ENCODE data around the gene ZNF764. TPM values are rescaled to one million over a fixed set of nuclear protein-coding genes. Genes with fewer than 3 reads are reported as not detected.
"Not testable (repeated sequence)": the region's sequence is repeated elsewhere in the genome, so short reads cannot be mapped to it uniquely, and the experiment has no call there.

Gene ZNF764
- total RNA-seq, 2 donors from 2014 or later, result 19.0 TPM

- WGBS, 2 experiments (ENCODE audit: insufficient coverage in 1 of 2, insufficient read length in 1 of 2), result 95 to 98% methylated on average over 5 to 8 of the region's 8 CpGs
- Histone ChIP-seq H3K4me1 (ENCODE audit: control insufficient read depth, insufficient read depth, low read length) (peaks cover under 1% of the 10 kb centered on the region), H3K9ac (ENCODE audit: extremely low read depth, low read length, poor library complexity, severe bottlenecking) (no peak overlapping the region), H3K27me3 (ENCODE audit: control insufficient read depth, insufficient read depth, low read length, poor library complexity, severe bottlenecking) (no peaks in the 10 kb centered on the region), H3K9me3 (ENCODE audit: control insufficient read depth, low read length) (peaks cover 4% of the 10 kb centered on the region), H3K36me3 (ENCODE audit: control insufficient read depth, insufficient read depth, low read length) (no peaks in the 10 kb centered on the region), H3K4me3 (ENCODE audit: low read length) (no peak overlapping the region), H3K27ac (ENCODE audit: low read depth, low read length) (no peak overlapping the region)
- no peaks in the 10 kb centered on the region for H3K27me3 Mint-ChIP-seq (ENCODE audit: insufficient read depth)
- H3K9me3 Mint-ChIP-seq, result no peaks in the 10 kb centered on the region
- H3K4me3 Mint-ChIP-seq, result no peak overlapping the region
- peak; percentile 47 for DNase-seq
- peaks cover 31% of the 10 kb centered on the region for H3K4me1 Mint-ChIP-seq
- H3K36me3 Mint-ChIP-seq (ENCODE audit: low read depth), result peaks cover 14% of the 10 kb centered on the region
- TF ChIP-seq CTCF (conservative IDR thresholded peaks at IDR 0.05), result no peak
- peak overlapping the region; percentile 84 for H3K27ac Mint-ChIP-seq
Observed at GRCh38 chr16:30539000-30539964, 18.9 kb downstream of the ZNF764 start.

GRCh38 chr16:30536391-30537024, 21.7 kb downstream of the ZNF764 start:
- H3K27me3 Mint-ChIP-seq (ENCODE audit: insufficient read depth); H3K27ac ChIP-seq (ENCODE audit: low read depth, low read length); DNase-seq; H3K9me3 ChIP-seq (ENCODE audit: control insufficient read depth, low read length); H3K27me3 ChIP-seq (ENCODE audit: control insufficient read depth, insufficient read depth, low read length, poor library complexity, severe bottlenecking); H3K4me1 ChIP-seq (ENCODE audit: control insufficient read depth, insufficient read depth, low read length); H3K9me3 Mint-ChIP-seq: not testable (repeated sequence)
- peak overlapping the region; percentile 96 for H3K27ac Mint-ChIP-seq
- WGBS, 2 experiments (ENCODE audit: insufficient coverage in 1 of 2, insufficient read length in 1 of 2), result 93% methylated on average over 12 to 13 of the region's 13 CpGs
- H3K4me1 Mint-ChIP-seq, result peaks cover 36% of the 10 kb centered on the region
- Histone ChIP-seq H3K9ac (ENCODE audit: extremely low read depth, low read length, poor library complexity, severe bottlenecking) (peak overlapping the region; percentile 86), H3K36me3 (ENCODE audit: control insufficient read depth, insufficient read depth, low read length) (peaks cover 13% of the 10 kb centered on the region), H3K4me3 (ENCODE audit: low read length) (peak overlapping the region; percentile 88)
- H3K36me3 Mint-ChIP-seq (ENCODE audit: low read depth), result peaks cover 25% of the 10 kb centered on the region
- peak overlapping the region; percentile 73 for H3K4me3 Mint-ChIP-seq

- Mint-ChIP-seq H3K27ac (peak overlapping the region; percentile 96), H3K27me3 (ENCODE audit: insufficient read depth) (no peaks in the 10 kb centered on the region), H3K4me3 (peak overlapping the region; percentile 73), H3K36me3 (ENCODE audit: low read depth) (peaks cover 32% of the 10 kb centered on the region), H3K9me3 (no peaks in the 10 kb centered on the region), H3K4me1 (peaks cover 36% of the 10 kb centered on the region)
- peak; percentile 88 for DNase-seq
- TF ChIP-seq CTCF (conservative IDR thresholded peaks at IDR 0.05), result peak; percentile 78
- 32 to 39% methylated on average over 8 to 12 of the region's 12 CpGs for WGBS, 2 experiments (ENCODE audit: insufficient coverage in 1 of 2, insufficient read length in 1 of 2)
- peak overlapping the region; percentile 90 for H3K27ac ChIP-seq (ENCODE audit: low read depth, low read length)
- peaks cover 9% of the 10 kb centered on the region for H3K4me1 ChIP-seq (ENCODE audit: control insufficient read depth, insufficient read depth, low read length)
- peaks cover 20% of the 10 kb centered on the region for H3K36me3 ChIP-seq (ENCODE audit: control insufficient read depth, insufficient read depth, low read length)
- H3K27me3 ChIP-seq (ENCODE audit: control insufficient read depth, insufficient read depth, low read length, poor library complexity, severe bottlenecking), result no peaks in the 10 kb centered on the region
- peak overlapping the region; percentile 86 for H3K9ac ChIP-seq (ENCODE audit: extremely low read depth, low read length, poor library complexity, severe bottlenecking)
- no peaks in the 10 kb centered on the region for H3K9me3 ChIP-seq (ENCODE audit: control insufficient read depth, low read length)
- H3K4me3 ChIP-seq (ENCODE audit: low read length), result peak overlapping the region; percentile 88
Observed at GRCh38 chr16:30535777-30536190, 22.4 kb downstream of the ZNF764 start.

Data from endodermal cell (in vitro differentiated cells).